GM06990 (cell line): Measurements from ENCODE around the gene CARD10.

Source experiments
- DNase-seq: peaks from one replicate; pipeline ENCODE4 v3.0.0-alpha.2; 2011; ENCODE audit not compliant: insufficient read length; ENCODE audit errors: extremely low read depth
- H3K27me3 ChIP-seq: replicated peaks from 2 replicates; pipeline ENCODE4 v1.6.0; 2011; ENCODE audit warnings: low read length; ENCODE audit not compliant: control insufficient read depth, insufficient read depth
- H3K36me3 ChIP-seq: 2 replicates; pipeline ENCODE4 v1.5.1; 2011; ENCODE audit warnings: low read length; ENCODE audit not compliant: control insufficient read depth, insufficient read depth
- H3K4me3 ChIP-seq: replicated peaks from 2 replicates; pipeline ENCODE4 v1.5.1; 2011; ENCODE audit warnings: low read depth, mild to moderate bottlenecking, control low read depth, low read length
- TF ChIP-seq, protein P1 (sequence below): IDR thresholded peaks from 2 replicates; pipeline ENCODE4 v1.5.1; 2011; ENCODE audit warnings: low read length, control low read depth, mild to moderate bottlenecking, inconsistent platforms; ENCODE audit not compliant: insufficient read depth, poor library complexity, severe bottlenecking

Gene CARD10

DNA sequence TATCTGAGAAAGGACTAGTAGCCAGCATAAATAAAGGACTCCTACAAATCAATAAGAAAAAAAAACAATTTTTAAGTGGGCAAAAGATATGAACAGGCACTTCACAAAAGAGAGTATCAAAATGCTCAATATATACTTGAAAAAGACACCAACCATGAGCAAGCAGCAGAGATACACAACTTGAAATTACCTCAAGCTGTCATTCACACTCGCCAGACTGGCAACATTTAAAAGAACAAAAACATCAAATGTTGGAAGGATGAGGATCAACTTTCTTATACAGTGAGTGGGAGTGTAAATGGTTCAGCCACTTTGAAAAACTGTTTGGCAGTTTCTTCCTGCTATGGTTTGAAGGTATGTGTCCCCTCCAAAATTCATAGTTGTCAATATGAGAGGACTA, 68.0 kb downstream of the CARD10 start:
- DNase-seq = no peak
- TF ChIP-seq, protein P1, sequence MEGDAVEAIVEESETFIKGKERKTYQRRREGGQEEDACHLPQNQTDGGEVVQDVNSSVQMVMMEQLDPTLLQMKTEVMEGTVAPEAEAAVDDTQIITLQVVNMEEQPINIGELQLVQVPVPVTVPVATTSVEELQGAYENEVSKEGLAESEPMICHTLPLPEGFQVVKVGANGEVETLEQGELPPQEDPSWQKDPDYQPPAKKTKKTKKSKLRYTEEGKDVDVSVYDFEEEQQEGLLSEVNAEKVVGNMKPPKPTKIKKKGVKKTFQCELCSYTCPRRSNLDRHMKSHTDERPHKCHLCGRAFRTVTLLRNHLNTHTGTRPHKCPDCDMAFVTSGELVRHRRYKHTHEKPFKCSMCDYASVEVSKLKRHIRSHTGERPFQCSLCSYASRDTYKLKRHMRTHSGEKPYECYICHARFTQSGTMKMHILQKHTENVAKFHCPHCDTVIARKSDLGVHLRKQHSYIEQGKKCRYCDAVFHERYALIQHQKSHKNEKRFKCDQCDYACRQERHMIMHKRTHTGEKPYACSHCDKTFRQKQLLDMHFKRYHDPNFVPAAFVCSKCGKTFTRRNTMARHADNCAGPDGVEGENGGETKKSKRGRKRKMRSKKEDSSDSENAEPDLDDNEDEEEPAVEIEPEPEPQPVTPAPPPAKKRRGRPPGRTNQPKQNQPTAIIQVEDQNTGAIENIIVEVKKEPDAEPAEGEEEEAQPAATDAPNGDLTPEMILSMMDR = no peak
- Histone ChIP-seq H3K27me3 (no peaks in the 10 kb centered on the region), H3K4me3 (no peak overlapping the region), H3K36me3 (no peaks in the 10 kb centered on the region)

DNA sequence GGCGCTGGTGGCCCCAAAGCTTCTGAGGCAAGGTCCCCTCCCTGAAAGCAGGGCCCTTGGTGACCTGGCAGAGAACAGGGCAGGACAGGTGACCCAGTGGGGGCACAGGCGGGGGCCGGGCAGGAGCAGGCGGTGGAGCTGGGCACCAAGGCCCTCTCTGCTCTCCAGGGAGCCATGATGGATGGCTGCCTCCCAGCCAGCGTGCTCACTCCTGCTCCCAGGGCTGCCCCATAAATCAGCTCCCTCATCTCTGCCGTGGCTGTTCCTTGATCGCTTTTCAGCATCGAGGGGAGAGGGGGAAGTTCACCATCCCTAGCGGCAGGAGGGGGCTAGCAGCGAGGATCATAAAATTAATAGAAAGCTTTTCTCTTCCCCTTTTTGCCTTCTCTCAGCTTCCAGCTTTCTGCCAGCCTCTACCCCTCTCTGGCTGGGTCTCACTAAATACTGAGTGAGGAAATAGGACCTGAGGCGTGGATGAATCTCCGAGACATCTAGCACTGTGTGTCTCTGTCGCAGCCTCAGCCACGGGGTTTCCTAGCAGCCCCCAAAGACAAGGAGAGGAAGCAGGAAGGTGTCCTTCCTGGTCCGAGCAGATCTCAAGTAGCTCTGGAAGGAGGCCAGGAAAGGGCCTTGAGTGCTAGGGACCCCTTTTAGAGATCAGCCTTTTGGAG, 69.7 kb downstream of the CARD10 start:
- no peak for DNase-seq
- no peaks in the 10 kb centered on the region for H3K36me3 ChIP-seq
- TF ChIP-seq, protein P1 = no peak
- no peaks in the 10 kb centered on the region for H3K27me3 ChIP-seq
- H3K4me3 ChIP-seq = no peak overlapping the region

DNA sequence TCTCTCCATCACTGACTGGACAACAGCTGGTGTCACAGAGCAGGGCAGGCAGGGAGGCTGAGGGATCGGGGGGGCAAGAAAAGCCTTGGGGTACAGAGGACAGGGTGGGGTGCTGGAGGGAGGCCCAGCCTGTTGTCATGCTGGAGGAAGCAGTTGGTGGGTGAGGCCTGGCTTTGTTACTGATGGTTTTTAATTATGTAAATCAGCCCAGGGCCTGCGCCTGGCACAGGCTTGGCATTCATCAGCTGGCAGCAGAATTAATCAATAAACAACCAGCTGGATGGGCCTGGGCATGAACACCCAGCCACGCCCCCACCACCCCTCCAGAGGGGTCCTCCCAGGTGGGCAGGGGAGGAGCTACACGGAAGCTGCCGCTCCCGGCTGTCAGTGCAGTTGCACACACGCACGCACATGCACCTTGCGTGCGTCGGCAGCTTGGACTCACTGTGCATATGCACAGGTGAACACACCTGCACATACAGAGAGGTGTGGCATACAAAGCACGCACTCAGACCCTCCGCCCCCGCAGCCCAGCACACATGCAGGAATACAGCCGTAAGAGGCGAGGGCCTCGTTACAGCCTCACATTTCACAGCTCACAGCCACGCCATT, 70.6 kb downstream of the CARD10 start:
- Histone ChIP-seq H3K36me3 (no peaks in the 10 kb centered on the region), H3K4me3 (no peak overlapping the region), H3K27me3 (no peaks in the 10 kb centered on the region)
- TF ChIP-seq, protein P1 = no peak
- no peak for DNase-seq

DNA sequence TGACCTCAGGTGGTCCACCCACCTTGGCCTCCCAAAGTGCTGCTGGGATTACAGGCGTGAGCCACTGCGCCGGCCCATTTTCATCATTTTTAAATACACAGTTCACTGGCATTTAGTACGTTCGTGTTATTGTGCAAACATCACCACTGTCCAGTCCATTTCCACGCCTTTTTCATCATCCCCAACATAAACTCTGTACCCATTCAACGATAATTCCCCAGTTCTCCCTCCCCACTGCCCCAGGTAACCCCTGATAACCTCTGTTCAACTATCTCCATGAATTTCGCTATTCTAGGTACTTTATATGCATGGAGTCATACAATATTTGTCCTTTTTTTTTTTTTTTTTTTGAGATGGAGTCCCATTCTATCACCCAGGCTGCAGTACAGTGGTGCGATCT, 73.7 kb downstream of the CARD10 start:
- Histone ChIP-seq H3K27me3 (no peaks in the 10 kb centered on the region), H3K36me3 (no peaks in the 10 kb centered on the region), H3K4me3 (no peak overlapping the region)
- DNase-seq = no peak
- TF ChIP-seq, protein P1 = no peak

DNA sequence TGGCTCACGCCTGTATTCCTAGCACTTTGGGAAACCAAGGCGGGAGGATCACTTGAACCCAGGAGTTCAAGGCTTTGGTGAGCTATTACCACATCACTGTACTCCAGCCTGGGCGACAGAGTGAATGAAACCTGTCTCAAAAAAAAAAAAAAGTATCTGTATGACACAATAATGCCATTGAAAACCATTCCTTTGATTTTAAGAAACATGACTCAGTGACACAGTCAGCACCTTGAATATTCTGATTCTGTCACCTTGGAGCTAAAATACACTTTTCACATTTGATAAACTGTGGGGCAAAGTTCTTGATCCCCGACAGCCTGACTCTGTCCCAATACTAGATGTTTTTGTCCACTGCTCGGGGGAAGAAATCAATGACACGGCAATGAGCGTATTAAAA, 75.2 kb downstream of the CARD10 start:
- DNase-seq = no peak
- no peaks in the 10 kb centered on the region for H3K36me3 ChIP-seq
- no peak overlapping the region for H3K4me3 ChIP-seq
- TF ChIP-seq, protein P1 = no peak
- 0 out of 2 replicates have a peak, but pooled peaks cover 2% of the 10 kb centered on the region for H3K27me3 ChIP-seq
